ENCODE measurements around the gene LKAAEAR1. TPM values are rescaled to one million over a fixed set of nuclear protein-coding genes. Genes with fewer than 3 reads are reported as not detected.
A peak's percentile ranks its signal among the peaks of the same experiment; 100 is the strongest.

Gene LKAAEAR1
- total and polyA plus RNA-seq, 2 of the 13 experiments (the other 11 are each of a cell fraction or from before 2014, with no cell fraction given), result not detected

DNA sequence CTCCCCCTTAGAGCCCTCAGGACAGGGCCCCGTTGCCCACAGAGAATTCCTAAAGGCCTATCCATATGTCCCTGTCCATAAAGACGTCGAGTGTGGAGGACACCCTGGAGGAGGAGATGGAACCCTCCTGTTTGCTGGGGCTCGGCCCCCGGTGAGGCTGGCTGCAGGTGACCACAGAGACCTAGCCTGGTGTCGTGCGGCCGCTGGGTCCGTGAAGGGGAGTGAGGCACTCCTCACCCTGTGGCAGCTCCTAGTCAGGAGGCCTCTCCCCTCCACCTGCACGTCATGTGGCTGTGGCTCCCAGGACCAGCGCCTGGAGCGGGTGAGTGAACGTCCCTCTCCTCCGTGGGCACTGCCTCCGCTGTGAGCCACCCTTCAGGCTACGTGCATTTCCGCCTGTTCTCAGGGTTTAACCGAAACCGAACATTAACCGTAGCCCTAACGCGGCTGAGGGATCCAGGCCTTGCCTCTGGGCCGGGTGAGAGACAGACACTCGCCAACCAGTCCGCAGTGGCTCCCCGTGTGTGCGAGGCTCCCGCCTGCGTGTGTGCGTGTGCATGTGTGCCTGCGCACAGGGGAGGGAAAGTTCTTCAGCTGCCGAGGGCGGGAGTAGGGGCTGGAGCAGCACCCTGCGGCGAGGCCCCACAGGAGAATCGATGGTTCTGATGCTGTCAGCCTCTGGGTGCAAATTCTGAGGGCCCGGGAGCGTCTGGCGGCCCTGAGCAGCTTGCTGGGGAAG lies 27.1 kb downstream of the LKAAEAR1 start (continued):
- TF ChIP-seq, protein P1, sequence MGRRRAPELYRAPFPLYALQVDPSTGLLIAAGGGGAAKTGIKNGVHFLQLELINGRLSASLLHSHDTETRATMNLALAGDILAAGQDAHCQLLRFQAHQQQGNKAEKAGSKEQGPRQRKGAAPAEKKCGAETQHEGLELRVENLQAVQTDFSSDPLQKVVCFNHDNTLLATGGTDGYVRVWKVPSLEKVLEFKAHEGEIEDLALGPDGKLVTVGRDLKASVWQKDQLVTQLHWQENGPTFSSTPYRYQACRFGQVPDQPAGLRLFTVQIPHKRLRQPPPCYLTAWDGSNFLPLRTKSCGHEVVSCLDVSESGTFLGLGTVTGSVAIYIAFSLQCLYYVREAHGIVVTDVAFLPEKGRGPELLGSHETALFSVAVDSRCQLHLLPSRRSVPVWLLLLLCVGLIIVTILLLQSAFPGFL (CRISPR knock-in tag; IDR thresholded peaks at IDR 0.05), result no peak
- TF ChIP-seq ONECUT2 (CRISPR knock-in tag; IDR thresholded peaks at IDR 0.05) (peak; percentile 47; the same call in 1 of the 2 replicates), ZNF20 (CRISPR knock-in tag; IDR thresholded peaks at IDR 0.05) (0 out of 2 replicates have a peak, but pooled peaks have one; percentile 45), TSC22D2 (CRISPR knock-in tag; IDR thresholded peaks at IDR 0.05; ENCODE audit: borderline replicate concordance) (no peak; the same call in 1 of the 2 replicates), SP5 (CRISPR knock-in tag; IDR thresholded peaks at IDR 0.05; ENCODE audit: borderline replicate concordance, low read depth) (0 out of 2 replicates have a peak, but pooled peaks have one; percentile 29), AGO2 (optimal IDR thresholded peaks at IDR 0.05; ENCODE audit: low read depth, low read length) (peak; percentile 70), ZBTB20 (CRISPR knock-in tag; IDR thresholded peaks at IDR 0.05; ENCODE audit: borderline replicate concordance, low read depth) (no peak), MAFF (IDR thresholded peaks at IDR 0.05; ENCODE audit: low read depth, low read length) (no peak), ZNF484 (CRISPR knock-in tag; IDR thresholded peaks at IDR 0.05; ENCODE audit: borderline replicate concordance, low read depth) (no peak), SMYD3 (CRISPR knock-in tag; IDR thresholded peaks at IDR 0.05) (no peak), ZNF720 (CRISPR knock-in tag; IDR thresholded peaks at IDR 0.05) (no peak; the same call in 1 of the 2 replicates), HES4 (CRISPR knock-in tag; IDR thresholded peaks at IDR 0.05; ENCODE audit: borderline replicate concordance) (0 out of 2 replicates have a peak, but pooled peaks have one; percentile 13), ARHGAP35 (CRISPR knock-in tag; IDR thresholded peaks at IDR 0.05; ENCODE audit: borderline replicate concordance) (peak; percentile 86; the same call in 1 of the 2 replicates), SMC3 (IDR thresholded peaks at IDR 0.05; ENCODE audit: low read length) (no peak)
- TF ChIP-seq, protein P2, sequence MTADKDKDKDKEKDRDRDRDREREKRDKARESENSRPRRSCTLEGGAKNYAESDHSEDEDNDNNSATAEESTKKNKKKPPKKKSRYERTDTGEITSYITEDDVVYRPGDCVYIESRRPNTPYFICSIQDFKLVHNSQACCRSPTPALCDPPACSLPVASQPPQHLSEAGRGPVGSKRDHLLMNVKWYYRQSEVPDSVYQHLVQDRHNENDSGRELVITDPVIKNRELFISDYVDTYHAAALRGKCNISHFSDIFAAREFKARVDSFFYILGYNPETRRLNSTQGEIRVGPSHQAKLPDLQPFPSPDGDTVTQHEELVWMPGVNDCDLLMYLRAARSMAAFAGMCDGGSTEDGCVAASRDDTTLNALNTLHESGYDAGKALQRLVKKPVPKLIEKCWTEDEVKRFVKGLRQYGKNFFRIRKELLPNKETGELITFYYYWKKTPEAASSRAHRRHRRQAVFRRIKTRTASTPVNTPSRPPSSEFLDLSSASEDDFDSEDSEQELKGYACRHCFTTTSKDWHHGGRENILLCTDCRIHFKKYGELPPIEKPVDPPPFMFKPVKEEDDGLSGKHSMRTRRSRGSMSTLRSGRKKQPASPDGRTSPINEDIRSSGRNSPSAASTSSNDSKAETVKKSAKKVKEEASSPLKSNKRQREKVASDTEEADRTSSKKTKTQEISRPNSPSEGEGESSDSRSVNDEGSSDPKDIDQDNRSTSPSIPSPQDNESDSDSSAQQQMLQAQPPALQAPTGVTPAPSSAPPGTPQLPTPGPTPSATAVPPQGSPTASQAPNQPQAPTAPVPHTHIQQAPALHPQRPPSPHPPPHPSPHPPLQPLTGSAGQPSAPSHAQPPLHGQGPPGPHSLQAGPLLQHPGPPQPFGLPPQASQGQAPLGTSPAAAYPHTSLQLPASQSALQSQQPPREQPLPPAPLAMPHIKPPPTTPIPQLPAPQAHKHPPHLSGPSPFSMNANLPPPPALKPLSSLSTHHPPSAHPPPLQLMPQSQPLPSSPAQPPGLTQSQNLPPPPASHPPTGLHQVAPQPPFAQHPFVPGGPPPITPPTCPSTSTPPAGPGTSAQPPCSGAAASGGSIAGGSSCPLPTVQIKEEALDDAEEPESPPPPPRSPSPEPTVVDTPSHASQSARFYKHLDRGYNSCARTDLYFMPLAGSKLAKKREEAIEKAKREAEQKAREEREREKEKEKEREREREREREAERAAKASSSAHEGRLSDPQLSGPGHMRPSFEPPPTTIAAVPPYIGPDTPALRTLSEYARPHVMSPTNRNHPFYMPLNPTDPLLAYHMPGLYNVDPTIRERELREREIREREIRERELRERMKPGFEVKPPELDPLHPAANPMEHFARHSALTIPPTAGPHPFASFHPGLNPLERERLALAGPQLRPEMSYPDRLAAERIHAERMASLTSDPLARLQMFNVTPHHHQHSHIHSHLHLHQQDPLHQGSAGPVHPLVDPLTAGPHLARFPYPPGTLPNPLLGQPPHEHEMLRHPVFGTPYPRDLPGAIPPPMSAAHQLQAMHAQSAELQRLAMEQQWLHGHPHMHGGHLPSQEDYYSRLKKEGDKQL (CRISPR knock-in tag; IDR thresholded peaks at IDR 0.05; ENCODE audit: low read depth), result no peak
- TF ChIP-seq, protein P3, sequence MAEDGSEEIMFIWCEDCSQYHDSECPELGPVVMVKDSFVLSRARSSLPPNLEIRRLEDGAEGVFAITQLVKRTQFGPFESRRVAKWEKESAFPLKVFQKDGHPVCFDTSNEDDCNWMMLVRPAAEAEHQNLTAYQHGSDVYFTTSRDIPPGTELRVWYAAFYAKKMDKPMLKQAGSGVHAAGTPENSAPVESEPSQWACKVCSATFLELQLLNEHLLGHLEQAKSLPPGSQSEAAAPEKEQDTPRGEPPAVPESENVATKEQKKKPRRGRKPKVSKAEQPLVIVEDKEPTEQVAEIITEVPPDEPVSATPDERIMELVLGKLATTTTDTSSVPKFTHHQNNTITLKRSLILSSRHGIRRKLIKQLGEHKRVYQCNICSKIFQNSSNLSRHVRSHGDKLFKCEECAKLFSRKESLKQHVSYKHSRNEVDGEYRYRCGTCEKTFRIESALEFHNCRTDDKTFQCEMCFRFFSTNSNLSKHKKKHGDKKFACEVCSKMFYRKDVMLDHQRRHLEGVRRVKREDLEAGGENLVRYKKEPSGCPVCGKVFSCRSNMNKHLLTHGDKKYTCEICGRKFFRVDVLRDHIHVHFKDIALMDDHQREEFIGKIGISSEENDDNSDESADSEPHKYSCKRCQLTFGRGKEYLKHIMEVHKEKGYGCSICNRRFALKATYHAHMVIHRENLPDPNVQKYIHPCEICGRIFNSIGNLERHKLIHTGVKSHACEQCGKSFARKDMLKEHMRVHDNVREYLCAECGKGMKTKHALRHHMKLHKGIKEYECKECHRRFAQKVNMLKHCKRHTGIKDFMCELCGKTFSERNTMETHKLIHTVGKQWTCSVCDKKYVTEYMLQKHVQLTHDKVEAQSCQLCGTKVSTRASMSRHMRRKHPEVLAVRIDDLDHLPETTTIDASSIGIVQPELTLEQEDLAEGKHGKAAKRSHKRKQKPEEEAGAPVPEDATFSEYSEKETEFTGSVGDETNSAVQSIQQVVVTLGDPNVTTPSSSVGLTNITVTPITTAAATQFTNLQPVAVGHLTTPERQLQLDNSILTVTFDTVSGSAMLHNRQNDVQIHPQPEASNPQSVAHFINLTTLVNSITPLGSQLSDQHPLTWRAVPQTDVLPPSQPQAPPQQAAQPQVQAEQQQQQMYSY (CRISPR knock-in tag; IDR thresholded peaks at IDR 0.05), result no peak
- TF ChIP-seq, protein P4, sequence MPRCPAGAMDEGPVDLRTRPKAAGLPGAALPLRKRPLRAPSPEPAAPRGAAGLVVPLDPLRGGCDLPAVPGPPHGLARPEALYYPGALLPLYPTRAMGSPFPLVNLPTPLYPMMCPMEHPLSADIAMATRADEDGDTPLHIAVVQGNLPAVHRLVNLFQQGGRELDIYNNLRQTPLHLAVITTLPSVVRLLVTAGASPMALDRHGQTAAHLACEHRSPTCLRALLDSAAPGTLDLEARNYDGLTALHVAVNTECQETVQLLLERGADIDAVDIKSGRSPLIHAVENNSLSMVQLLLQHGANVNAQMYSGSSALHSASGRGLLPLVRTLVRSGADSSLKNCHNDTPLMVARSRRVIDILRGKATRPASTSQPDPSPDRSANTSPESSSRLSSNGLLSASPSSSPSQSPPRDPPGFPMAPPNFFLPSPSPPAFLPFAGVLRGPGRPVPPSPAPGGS (CRISPR knock-in tag; IDR thresholded peaks at IDR 0.05), result peak; percentile 86

All from HepG2 (cell line).